NT2/D1 (cell line): ENCODE data around the gene CAPG.

Source experiments
- DNase-seq: peaks from one replicate; pipeline ENCODE4 v3.0.0-alpha.2; 2011; ENCODE audit warnings: low read depth, low spot score
- H3K27me3 ChIP-seq: 2 replicates; pipeline ENCODE4 v1.6.0; 2011; ENCODE audit warnings: mild to moderate bottlenecking; ENCODE audit not compliant: insufficient read length, insufficient read depth
- H3K36me3 ChIP-seq: 2 replicates; pipeline ENCODE4 v1.6.1; 2011; ENCODE audit warnings: mild to moderate bottlenecking, low read length, mixed read lengths; ENCODE audit not compliant: insufficient read depth, insufficient read length
- H3K4me1 ChIP-seq: 2 replicates; pipeline ENCODE4 v1.5.1; 2011; ENCODE audit not compliant: insufficient read depth, insufficient read length
- H3K4me3 ChIP-seq: 2 replicates; pipeline ENCODE4 v1.5.1; 2011; ENCODE audit warnings: low read depth; ENCODE audit not compliant: insufficient read length
- H3K9ac ChIP-seq: 2 replicates; pipeline ENCODE4 v1.6.0; 2011; ENCODE audit warnings: low read depth; ENCODE audit not compliant: insufficient read length
- H3K9me3 ChIP-seq: 2 replicates; pipeline ENCODE4 v1.5.1; 2011; ENCODE audit warnings: mild to moderate bottlenecking, low read length; ENCODE audit not compliant: insufficient read depth
- SUZ12 ChIP-seq: IDR thresholded peaks from 2 replicates; pipeline ENCODE4 v1.6.1; 2011; ENCODE audit not compliant: insufficient read length, insufficient read depth; ENCODE audit errors: extremely low read depth
- YY1 ChIP-seq: IDR thresholded peaks from 2 replicates; pipeline ENCODE4 v1.6.1; 2011; ENCODE audit not compliant: insufficient read length, insufficient read depth
- ZNF274 ChIP-seq: IDR thresholded peaks from 2 replicates; pipeline ENCODE4 v1.6.1; 2011; ENCODE audit warnings: mild to moderate bottlenecking, low read depth, low read length

CAPG gene

GRCh38 chr2:85453571-85453970 lies 43.4 kb upstream of the CAPG start:
- Histone ChIP-seq H3K4me1 (peaks cover 4% of the 10 kb centered on the region), H3K4me3 (no peak overlapping the region), H3K36me3 (no peaks in the 10 kb centered on the region), H3K9ac (no peak overlapping the region), H3K9me3 (no peaks in the 10 kb centered on the region; the same call in 1 of the 2 replicates), H3K27me3 (no peaks in the 10 kb centered on the region)
- TF ChIP-seq ZNF274, result no peak
- DNase-seq, result no peak

- H3K9me3 ChIP-seq, result no peaks in the 10 kb centered on the region; the same call in 1 of the 2 replicates
- no peak for TF ChIP-seq YY1
- TF ChIP-seq SUZ12, result no peak
- no peak for TF ChIP-seq ZNF274
- no peak overlapping the region for H3K9ac ChIP-seq
- H3K27me3 ChIP-seq, result no peaks in the 10 kb centered on the region
- no peaks in the 10 kb centered on the region for H3K36me3 ChIP-seq
- DNase-seq, result no peak
- peaks cover 4% of the 10 kb centered on the region for H3K4me1 ChIP-seq
- no peak overlapping the region for H3K4me3 ChIP-seq
Measured at GRCh38 chr2:85452237-85452636, 42.1 kb upstream of the CAPG start.

- Histone ChIP-seq H3K27me3 (no peaks in the 10 kb centered on the region), H3K9ac (no peak overlapping the region), H3K4me1 (no peaks in the 10 kb centered on the region), H3K9me3 (no peaks in the 10 kb centered on the region), H3K36me3 (no peaks in the 10 kb centered on the region), H3K4me3 (no peak overlapping the region)
- DNase-seq, result no peak
- TF ChIP-seq SUZ12 (no peak), ZNF274 (no peak)
Measured at GRCh38 chr2:85449214-85449588, 39.0 kb upstream of the CAPG start.

GRCh38 chr2:85448461-85449213 lies 38.5 kb upstream of the CAPG start:
- no peak overlapping the region for H3K9ac ChIP-seq
- TF ChIP-seq ZNF274, result no peak
- TF ChIP-seq SUZ12, result no peak
- TF ChIP-seq YY1, result no peak

GRCh38 chr2:85447222-85447585 lies 37.0 kb upstream of the CAPG start:
- H3K36me3 ChIP-seq, result no peaks in the 10 kb centered on the region
- no peak for TF ChIP-seq SUZ12
- H3K4me1 ChIP-seq, result no peaks in the 10 kb centered on the region
- no peak for DNase-seq
- no peak overlapping the region for H3K4me3 ChIP-seq
- H3K9ac ChIP-seq, result no peak overlapping the region
- no peaks in the 10 kb centered on the region for H3K9me3 ChIP-seq
- no peaks in the 10 kb centered on the region for H3K27me3 ChIP-seq

More at GRCh38 chr2:85448461-85449213, 38.5 kb upstream of the CAPG start:
- H3K4me3 ChIP-seq, result no peak overlapping the region
- DNase-seq, result no peak
- H3K36me3 ChIP-seq, result no peaks in the 10 kb centered on the region
- H3K27me3 ChIP-seq, result no peaks in the 10 kb centered on the region
- no peaks in the 10 kb centered on the region for H3K4me1 ChIP-seq
- no peaks in the 10 kb centered on the region for H3K9me3 ChIP-seq

GRCh38 chr2:85446296-85447221 lies 36.4 kb upstream of the CAPG start:
- H3K9ac ChIP-seq, result no peak overlapping the region
- TF ChIP-seq YY1 (no peak), SUZ12 (no peak), ZNF274 (no peak)
- H3K36me3 ChIP-seq, result no peaks in the 10 kb centered on the region
- no peak for DNase-seq
- H3K4me1 ChIP-seq, result no peaks in the 10 kb centered on the region
- no peak overlapping the region for H3K4me3 ChIP-seq
- H3K27me3 ChIP-seq, result no peaks in the 10 kb centered on the region
- no peaks in the 10 kb centered on the region for H3K9me3 ChIP-seq
